ENCODE data around the gene APBA2. TPM values are rescaled to one million over a fixed set of nuclear protein-coding genes. Genes with fewer than 3 reads are reported as not detected.

The APBA2 gene
- total RNA-seq, 1 experiment from 2014 or later, result 12.9 TPM

DNA sequence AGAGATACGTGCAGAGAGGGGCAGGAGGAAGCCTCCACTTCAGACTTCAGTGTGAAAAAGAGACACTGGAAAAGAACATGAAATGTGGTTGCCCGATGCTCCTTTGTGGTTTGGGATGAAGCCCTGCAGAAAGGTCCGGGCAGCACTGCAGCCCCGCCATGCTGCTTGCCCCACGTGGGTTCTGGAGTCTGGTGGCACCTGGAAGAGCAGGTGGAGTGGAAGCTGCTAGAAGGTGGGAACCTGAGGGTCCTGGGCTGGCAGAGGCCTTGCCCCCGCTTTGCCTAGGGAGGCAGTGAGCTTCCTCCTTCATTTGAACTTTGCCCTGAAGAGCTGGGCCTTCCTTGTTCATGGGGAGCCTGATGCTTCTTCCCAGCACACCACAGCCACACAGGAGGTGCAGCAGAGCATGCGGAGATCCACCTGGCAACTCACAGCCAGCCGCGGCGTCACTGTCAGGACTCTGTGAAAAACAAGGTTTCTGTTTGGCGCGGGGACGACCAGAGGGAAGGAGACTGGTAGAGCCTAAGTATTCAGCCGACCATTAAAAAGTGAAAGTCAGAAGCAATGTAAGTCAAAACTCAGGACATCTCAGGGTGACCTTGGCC lies 59.0 kb downstream of the APBA2 start:
- Histone ChIP-seq H3K36me3 (ENCODE audit: insufficient read depth, low read length, poor library complexity, severe bottlenecking) (no peaks in the 10 kb centered on the region), H3K9me3 (ENCODE audit: low read depth, low read length, poor library complexity, severe bottlenecking) (no peaks in the 10 kb centered on the region), H3K27me3 (replicated peaks; ENCODE audit: insufficient read depth, low read depth, low read length, poor library complexity) (no peaks in the 10 kb centered on the region), H3K4me1 (ENCODE audit: insufficient read depth, low read length, poor library complexity, severe bottlenecking) (no peaks in the 10 kb centered on the region), H3K4me3 (ENCODE audit: low read depth, low read length, poor library complexity, severe bottlenecking) (no peak overlapping the region), H3K27ac (ENCODE audit: low read depth, low read length, poor library complexity, severe bottlenecking) (no peak overlapping the region)
- BruUV-seq (replicated peaks), result no TSS peak
- TF ChIP-seq EZH2 (IDR thresholded peaks at IDR 0.05; ENCODE audit: borderline replicate concordance, low read depth, low read length, poor library complexity, severe bottlenecking), result no peak
- TF ChIP-seq CTCF (conservative IDR thresholded peaks at IDR 0.05; ENCODE audit: low read depth, low read length), result no peak
- ChIA-PET CTCF (no interaction called here), POLR2A (ENCODE audit: low non-redundant PET) (no interaction called here)
- intact Hi-C loops (cut with micrococcal nuclease; ENCODE audit: unreplicated experiment), result no loop called here
- no peak for DNase-seq (ENCODE audit: low spot score)

DNA sequence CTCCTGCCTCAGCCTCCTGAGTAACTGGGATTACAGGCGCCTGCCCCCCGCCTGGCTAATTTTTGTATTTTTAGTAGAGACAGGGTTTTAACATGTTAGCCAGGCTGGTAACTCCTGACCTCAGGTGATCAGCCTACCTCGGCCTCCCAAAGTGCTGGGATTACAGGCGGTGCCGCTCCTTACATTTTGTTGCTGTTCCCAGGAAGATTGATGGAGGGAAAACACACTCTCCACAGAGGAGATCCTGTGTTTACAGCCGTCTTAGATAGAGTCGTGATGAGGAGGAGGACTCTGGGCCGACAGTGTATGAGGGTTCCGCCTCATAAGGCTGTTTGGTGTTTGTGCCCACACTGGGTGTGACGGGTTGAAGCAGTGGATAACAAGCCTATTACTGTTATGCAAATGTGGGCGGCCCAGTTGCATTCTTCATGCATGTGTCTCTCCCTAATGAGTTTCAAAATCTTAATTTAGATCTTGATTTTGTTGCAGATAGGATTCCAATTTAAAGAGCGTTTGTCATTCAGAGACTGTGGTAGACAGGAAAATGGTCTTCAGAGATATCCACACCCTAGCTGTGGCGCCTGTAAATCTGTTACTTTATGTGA lies 60.0 kb downstream of the APBA2 start:
- ChIA-PET CTCF (no interaction called here), POLR2A (ENCODE audit: low non-redundant PET) (no interaction called here)
- H3K9me3 ChIP-seq (ENCODE audit: low read depth, low read length, poor library complexity, severe bottlenecking), result no peaks in the 10 kb centered on the region
- H3K27me3 ChIP-seq (replicated peaks; ENCODE audit: insufficient read depth, low read depth, low read length, poor library complexity), result no peaks in the 10 kb centered on the region
- no peak overlapping the region for H3K4me3 ChIP-seq (ENCODE audit: low read depth, low read length, poor library complexity, severe bottlenecking)
- no peak overlapping the region for H3K27ac ChIP-seq (ENCODE audit: low read depth, low read length, poor library complexity, severe bottlenecking)
- no peak for DNase-seq (ENCODE audit: low spot score)
- TF ChIP-seq CTCF (conservative IDR thresholded peaks at IDR 0.05; ENCODE audit: low read depth, low read length), result no peak
- no peak for TF ChIP-seq EZH2 (IDR thresholded peaks at IDR 0.05; ENCODE audit: borderline replicate concordance, low read depth, low read length, poor library complexity, severe bottlenecking)
- intact Hi-C loops (cut with micrococcal nuclease; ENCODE audit: unreplicated experiment), result no loop called here
- BruUV-seq (replicated peaks), result no TSS peak
- H3K4me1 ChIP-seq (ENCODE audit: insufficient read depth, low read length, poor library complexity, severe bottlenecking), result no peaks in the 10 kb centered on the region
- no peaks in the 10 kb centered on the region for H3K36me3 ChIP-seq (ENCODE audit: insufficient read depth, low read length, poor library complexity, severe bottlenecking)

GRCh38 chr15:28946803-28947202 lies 61.0 kb downstream of the APBA2 start:
- CTCF ChIA-PET, result no interaction called here
- Histone ChIP-seq H3K4me1 (ENCODE audit: insufficient read depth, low read length, poor library complexity, severe bottlenecking) (no peaks in the 10 kb centered on the region), H3K27ac (ENCODE audit: low read depth, low read length, poor library complexity, severe bottlenecking) (no peak overlapping the region), H3K27me3 (replicated peaks; ENCODE audit: insufficient read depth, low read depth, low read length, poor library complexity) (no peaks in the 10 kb centered on the region), H3K9me3 (ENCODE audit: low read depth, low read length, poor library complexity, severe bottlenecking) (no peaks in the 10 kb centered on the region), H3K4me3 (ENCODE audit: low read depth, low read length, poor library complexity, severe bottlenecking) (no peak overlapping the region), H3K36me3 (ENCODE audit: insufficient read depth, low read length, poor library complexity, severe bottlenecking) (no peaks in the 10 kb centered on the region)
- BruUV-seq (replicated peaks), result no TSS peak
- TF ChIP-seq CTCF (conservative IDR thresholded peaks at IDR 0.05; ENCODE audit: low read depth, low read length) (no peak), EZH2 (IDR thresholded peaks at IDR 0.05; ENCODE audit: borderline replicate concordance, low read depth, low read length, poor library complexity, severe bottlenecking) (no peak)
- POLR2A ChIA-PET (ENCODE audit: low non-redundant PET), result no interaction called here
- intact Hi-C loops (cut with micrococcal nuclease; ENCODE audit: unreplicated experiment), result no loop called here
- DNase-seq (ENCODE audit: low spot score), result no peak
